Aorta (tissue), 5 donors: ENCODE measurements around the gene LATS2. TPM values are rescaled to one million over a fixed set of nuclear protein-coding genes. Genes with fewer than 3 reads are reported as not detected.
A peak's percentile ranks its signal among the peaks of the same experiment; 100 is the strongest.

Source experiments
- ATAC-seq: fragments of 200-7000 bp; cut with Tn5 transposase; one replicate; pipeline ENCODE4 v1.9.1; 2022; ENCODE audit warnings: moderate library complexity; ENCODE audit not compliant: low FRiP score
- DNase-seq, 2 donors: peaks; one replicate each; pipeline ENCODE4 v3.0.0-alpha.2; 2020
- H3K27ac ChIP-seq, 2 donors: one replicate each; pipeline ENCODE4 v1.5.1; 2013; ENCODE audit warnings: low read length in 2 of 2, mild to moderate bottlenecking in 2 of 2, moderate library complexity in 2 of 2, control low read depth in 1 of 2, inconsistent platforms in 1 of 2, low read depth in 1 of 2
- H3K27me3 ChIP-seq, 2 donors: one replicate each; pipeline ENCODE4 v1.6.1; 2013; ENCODE audit warnings: control low read depth in 1 of 2, low read length in 1 of 2, mild to moderate bottlenecking in 1 of 2, moderate library complexity in 1 of 2; ENCODE audit not compliant: insufficient read depth in 2 of 2, control insufficient read depth in 1 of 2
- H3K36me3 ChIP-seq, 2 donors: one replicate each; pipeline ENCODE4 v1.6.1; 2013; ENCODE audit warnings: control low read depth in 1 of 2, low read length in 1 of 2, mild to moderate bottlenecking in 1 of 2; ENCODE audit not compliant: insufficient read depth in 2 of 2, control insufficient read depth in 1 of 2
- H3K4me1 ChIP-seq, 2 donors: one replicate each; pipeline ENCODE4 v1.6.1; 2013; ENCODE audit warnings: low read length in 2 of 2, control low read depth in 1 of 2, mild to moderate bottlenecking in 1 of 2, moderate library complexity in 1 of 2; ENCODE audit not compliant: insufficient read depth in 2 of 2, control insufficient read depth in 1 of 2
- H3K4me3 ChIP-seq, 2 donors: one replicate each; pipeline ENCODE4 v1.5.1; 2013; ENCODE audit warnings: low read length in 2 of 2, control low read depth in 1 of 2, mild to moderate bottlenecking in 1 of 2
- H3K9me3 ChIP-seq: one replicate; pipeline ENCODE4 v1.6.1; 2013; ENCODE audit warnings: mild to moderate bottlenecking, low read length; ENCODE audit not compliant: control insufficient read depth
- WGBS, 2 donors: extraction: QIAGEN DNeasy Blood & Tissue Kit; methylation state at CpG; one replicate each; pipeline ENCODE4 v1.1.7; 2013; 5-methylcytosine and 5-hydroxymethylcytosine counted together
- intact Hi-C, 2 donors: fragments of 100-400 bp; cut with DNase I; formaldehyde crosslinking; loops; one replicate each; pipeline versions ENCODE4 v1.14.2 to v1.15.0; 2022
- polyA plus RNA-seq, 2 donors: library from polyadenylated mRNA; stranded (reverse); fragments of 200-250 nt; gene quantifications; one replicate each; pipeline ENCODE4 v1.2.3, GENCODE V29; 2013
- total RNA-seq, 2 donors: library from RNA; stranded (reverse); fragmentation: NEBNext Ultra II Directional; extraction: Animal tissue kit (Norgen Biotek cat#: 25700); gene quantifications; one replicate each; pipeline ENCODE4 v1.2.1, GENCODE V29; 2021
- donor health status: healthy with polysubstance abuse.
- donor health status: Bipolar disorder and iron deficiency.
- donor health status: DM: no; HTN: no; CAD: no.
- donor health status: DM: no; HTN: no; CAD: no.
- donor health status: DM: yes; HTN: yes; CAD: no.

Gene LATS2
- total and polyA plus RNA-seq, 4 donors: 9.5 to 64.6 (median 32.2) TPM

- H3K4me3 ChIP-seq: no peak overlapping the region
- no peaks in the 10 kb centered on the region for H3K9me3 ChIP-seq
- peaks cover 3 to 9% of the 10 kb centered on the region in 2 donors for H3K4me1 ChIP-seq
- H3K27me3 ChIP-seq: no peaks in the 10 kb centered on the region
- H3K36me3 ChIP-seq: no peaks in the 10 kb centered on the region
- intact Hi-C loops: loop anchor here in 1 of 2 donors (5.0 kb wide), 1 partner anchor 36 kb away; no protein-coding TSS in a partner anchor
- no peak for ATAC-seq
- no peak overlapping the region for H3K27ac ChIP-seq
- DNase-seq: no peak
Measured at GRCh38 chr13:21011378-21011777, 50.0 kb downstream of the LATS2 start.

GRCh38 chr13:21010621-21011020 lies 50.8 kb downstream of the LATS2 start:
- Histone ChIP-seq H3K9me3 (no peaks in the 10 kb centered on the region), H3K27ac (no peak overlapping the region), H3K4me3 (no peak overlapping the region), H3K4me1 (peaks cover 3 to 9% of the 10 kb centered on the region in 2 donors), H3K27me3 (no peaks in the 10 kb centered on the region), H3K36me3 (no peaks in the 10 kb centered on the region)
- intact Hi-C loops: loop anchor here in 1 of 2 donors (5.0 kb wide), 1 partner anchor 37 kb away; no protein-coding TSS in a partner anchor
- no peak for DNase-seq
- 49 to 56% methylated on average over 1 of the region's 1 CpG for WGBS, 2 donors
- ATAC-seq: no peak

GRCh38 chr13:21009036-21009435 lies 52.4 kb downstream of the LATS2 start:
- Histone ChIP-seq H3K9me3 (no peaks in the 10 kb centered on the region), H3K27me3 (no peaks in the 10 kb centered on the region), H3K4me1 (peaks cover 3 to 4% of the 10 kb centered on the region in 2 donors), H3K4me3 (no peak overlapping the region), H3K36me3 (no peaks in the 10 kb centered on the region), H3K27ac (peak overlapping the region in 1 of 2 donors; percentile 23)
- ATAC-seq (no peak), DNase-seq (no peak)
- intact Hi-C loops: no loop called here
- WGBS, 2 donors: 68 to 77% methylated on average over 7 of the region's 7 CpGs

- H3K4me3 ChIP-seq: no peak overlapping the region
- H3K27ac ChIP-seq: no peak overlapping the region
- H3K9me3 ChIP-seq: no peaks in the 10 kb centered on the region
- ATAC-seq (no peak), DNase-seq (no peak)
- H3K36me3 ChIP-seq: no peaks in the 10 kb centered on the region
- no peaks in the 10 kb centered on the region for H3K27me3 ChIP-seq
- intact Hi-C loops: no loop called here
- 93 to 95% methylated on average over 11 of the region's 11 CpGs for WGBS, 2 donors
- peaks cover 0 to 2% of the 10 kb centered on the region in 2 donors for H3K4me1 ChIP-seq
Measured at GRCh38 chr13:21008026-21008425, 53.4 kb downstream of the LATS2 start.

- Histone ChIP-seq H3K4me1 (no peaks in the 10 kb centered on the region), H3K9me3 (no peaks in the 10 kb centered on the region), H3K27me3 (no peaks in the 10 kb centered on the region), H3K4me3 (no peak overlapping the region), H3K27ac (no peak overlapping the region), H3K36me3 (no peaks in the 10 kb centered on the region)
- 74 to 78% methylated on average over 11 of the region's 11 CpGs for WGBS, 2 donors
- intact Hi-C loops: no loop called here
- DNase-seq (no peak), ATAC-seq (no peak)
Measured at GRCh38 chr13:21006141-21007005, 55.0 kb downstream of the LATS2 start.

- intact Hi-C loops: no loop called here
- no peak for DNase-seq
- Histone ChIP-seq H3K9me3 (no peaks in the 10 kb centered on the region), H3K4me3 (no peak overlapping the region), H3K27ac (no peak overlapping the region), H3K27me3 (no peaks in the 10 kb centered on the region), H3K4me1 (no peaks in the 10 kb centered on the region), H3K36me3 (no peaks in the 10 kb centered on the region)
- WGBS, 2 donors: 91 to 97% methylated on average over 3 of the region's 3 CpGs
- ATAC-seq: no peak
Measured at GRCh38 chr13:21005193-21005592, 56.2 kb downstream of the LATS2 start.

- WGBS, 2 donors: 98 to 100% methylated on average over 5 of the region's 5 CpGs
- intact Hi-C loops: no loop called here
- ATAC-seq (no peak), DNase-seq (no peak)
- Histone ChIP-seq H3K27me3 (no peaks in the 10 kb centered on the region), H3K27ac (no peak overlapping the region), H3K4me3 (no peak overlapping the region), H3K4me1 (no peaks in the 10 kb centered on the region), H3K36me3 (no peaks in the 10 kb centered on the region), H3K9me3 (no peaks in the 10 kb centered on the region)
Measured at GRCh38 chr13:21001471-21001870, 59.9 kb downstream of the LATS2 start.

GRCh38 chr13:21000647-21001046 lies 60.7 kb downstream of the LATS2 start:
- Histone ChIP-seq H3K9me3 (no peaks in the 10 kb centered on the region), H3K27me3 (no peaks in the 10 kb centered on the region), H3K4me3 (no peak overlapping the region), H3K4me1 (no peaks in the 10 kb centered on the region), H3K36me3 (no peaks in the 10 kb centered on the region), H3K27ac (no peak overlapping the region)
- no peak for ATAC-seq
- intact Hi-C loops: no loop called here
- no peak for DNase-seq
- 83 to 90% methylated on average over 1 of the region's 1 CpG for WGBS, 2 donors
